Endothelial cell of umbilical vein (primary cell): ENCODE measurements around the gene AQP1. TPM values are rescaled to one million over a fixed set of nuclear protein-coding genes. Genes with fewer than 3 reads are reported as not detected.
A peak's percentile ranks its signal among the peaks of the same experiment; 100 is the strongest.

Experiments used
- BruUV-seq: library from RNA; stranded (reverse); fragments of 400-500 nt; replicated peaks from 2 replicates; lab custom pipeline; 2021; lab: Mats Ljungman, UMichigan
- CTCF ChIA-PET: fragments of 300-600, 350-600 bp; sonication (Branson Sonifier 250); formaldehyde crosslinking; loops from one replicate; lab custom pipeline; 2021; ENCODE audit warnings: antibody characterized with exemption, inconsistent platforms; lab: Charles Lee
- POLR2A ChIA-PET: fragments of 300-600, 350-600 bp; sonication (Branson Sonifier 250); formaldehyde crosslinking; loops from one replicate; lab custom pipeline; 2021; ENCODE audit warnings: antibody characterized with exemption, inconsistent platforms; lab: Charles Lee
- DNase-seq: peaks from one replicate; pipeline ENCODE4 v3.0.0-alpha.2; 2011; ENCODE audit warnings: low read depth, low spot score
- FAIRE-seq: peaks from 2 replicates; lab custom pipeline; 2011; peaks lifted over from hg19 to GRCh38; lab: Jason Lieb, UNC
- H2AFZ ChIP-seq: 2 replicates; pipeline ENCODE4 v1.6.0; 2012; ENCODE audit warnings: low read depth, low read length, control low read depth, inconsistent platforms
- H3K27ac ChIP-seq: 2 replicates; pipeline ENCODE4 v1.5.1; 2011; ENCODE audit warnings: low read depth, mild to moderate bottlenecking, control low read depth, low read length, moderate library complexity; ENCODE audit not compliant: insufficient read depth
- H3K27me3 ChIP-seq, 2 experiments: 2 replicates each; pipeline versions ENCODE4 v1.6.0 to v1.6.1; 2011; ENCODE audit warnings: low read length in 2 of 2, mixed read lengths in 1 of 2; ENCODE audit not compliant: control insufficient read depth in 2 of 2, insufficient read depth in 2 of 2
- H3K36me3 ChIP-seq, 2 experiments: 2 replicates in 1 of 2; 3 replicates in 1 of 2; pipeline ENCODE4 v1.5.1; 2011; ENCODE audit warnings: low read length in 2 of 2, mild to moderate bottlenecking in 1 of 2, moderate library complexity in 1 of 2; ENCODE audit not compliant: control insufficient read depth in 2 of 2, insufficient read depth in 2 of 2; ENCODE audit errors: extremely low read depth in 1 of 2
- H3K4me1 ChIP-seq: 3 replicates; pipeline ENCODE4 v1.5.1; 2011; ENCODE audit warnings: mild to moderate bottlenecking, low read length; ENCODE audit not compliant: control insufficient read depth, insufficient read depth; ENCODE audit errors: extremely low read depth
- H3K4me2 ChIP-seq: 2 replicates; pipeline ENCODE4 v1.6.1; 2011; ENCODE audit warnings: low read length, control low read depth, mixed read lengths; ENCODE audit not compliant: insufficient read depth
- H3K4me3 ChIP-seq, 3 experiments: fragments of 200-600 bp in 1 of 3; sonication (generic), shearing (Covaris generic) in 1 of 3; replicated peaks in 1 of 3; 2 replicates each; pipeline ENCODE4 v1.5.1; 2011 to 2016; ENCODE audit warnings: control low read depth in 3 of 3, low read length in 3 of 3, mild to moderate bottlenecking in 2 of 3, inconsistent platforms in 1 of 3, low read depth in 1 of 3, moderate library complexity in 1 of 3; ENCODE audit not compliant: insufficient read depth in 1 of 3
- H3K79me2 ChIP-seq: 2 replicates; pipeline ENCODE4 v1.6.0; 2012; ENCODE audit warnings: low read length, inconsistent platforms; ENCODE audit not compliant: control insufficient read depth, insufficient read depth
- H3K9ac ChIP-seq: replicated peaks from 2 replicates; pipeline ENCODE3; 2011; ENCODE audit warnings: low read length, control low read depth; ENCODE audit not compliant: insufficient read depth; ENCODE audit errors: extremely low read depth
- H3K9me1 ChIP-seq: replicated peaks from 3 replicates; pipeline ENCODE4 v1.6.0; 2011; ENCODE audit warnings: mild to moderate bottlenecking, low read length; ENCODE audit not compliant: control insufficient read depth, insufficient read depth; ENCODE audit errors: extremely low read depth
- H3K9me3 ChIP-seq: replicated peaks from 2 replicates; pipeline ENCODE4 v1.5.1; 2012; ENCODE audit warnings: low read length, inconsistent platforms; ENCODE audit not compliant: control insufficient read depth, insufficient read depth
- H4K20me1 ChIP-seq: replicated peaks from 2 replicates; pipeline ENCODE3; 2011; ENCODE audit warnings: mild to moderate bottlenecking, low read length; ENCODE audit not compliant: control insufficient read depth, insufficient read depth; ENCODE audit errors: extremely low read depth
- CTCF ChIP-seq, 2 donors: IDR thresholded peaks; 1 replicate in 1 of 2; 2 replicates in 1 of 2; pipeline ENCODE4 v1.5.1; 2011; ENCODE audit warnings: low read length in 2 of 2, mild to moderate bottlenecking in 2 of 2, moderate library complexity in 2 of 2, control low read depth in 1 of 2, inconsistent platforms in 1 of 2, low read depth in 1 of 2; ENCODE audit not compliant: insufficient read depth in 1 of 2; ENCODE audit errors: extremely low read depth in 1 of 2
- EZH2 ChIP-seq: IDR thresholded peaks from 2 replicates; pipeline ENCODE4 v1.6.1; 2012; ENCODE audit warnings: borderline replicate concordance, low read depth, mild to moderate bottlenecking, moderate library complexity, low read length, inconsistent platforms; ENCODE audit not compliant: severe bottlenecking
- FOS ChIP-seq: IDR thresholded peaks from 2 replicates; pipeline ENCODE4 v1.6.1; 2011; ENCODE audit warnings: mild to moderate bottlenecking, low read length, moderate library complexity, borderline replicate concordance; ENCODE audit not compliant: insufficient read depth
- GATA2 ChIP-seq: IDR thresholded peaks from 2 replicates; pipeline ENCODE4 v1.7.0; 2011; ENCODE audit warnings: low read depth, mild to moderate bottlenecking, moderate library complexity, mixed read lengths, low read length; ENCODE audit not compliant: insufficient read length, insufficient read depth
- JUN ChIP-seq: IDR thresholded peaks from 2 replicates; pipeline ENCODE4 v1.6.1; 2011; ENCODE audit warnings: borderline replicate concordance, low read depth; ENCODE audit not compliant: insufficient read length, insufficient read depth
- MAX ChIP-seq: IDR thresholded peaks from 2 replicates; pipeline ENCODE4 v1.6.1; 2011; ENCODE audit not compliant: insufficient read depth, insufficient read length
- MYC ChIP-seq: IDR thresholded peaks from one replicate; pipeline ENCODE4 v1.6.1; 2011; ENCODE audit warnings: mild to moderate bottlenecking, low read depth, low read length
- POLR2A ChIP-seq: IDR thresholded peaks from 2 replicates; pipeline ENCODE4 v1.6.1; 2012; ENCODE audit warnings: low read depth, mild to moderate bottlenecking, control low read depth, low read length
- POLR2AphosphoS5 ChIP-seq: IDR thresholded peaks from 2 replicates; pipeline ENCODE4 v1.6.1; 2012; ENCODE audit warnings: low read depth, mild to moderate bottlenecking, control low read depth, low read length, moderate library complexity; ENCODE audit not compliant: insufficient read depth
- dilution Hi-C: fragments of 300-500 bp; cut with MboI; formaldehyde crosslinking; loops from one replicate; pipeline ENCODE4 v1.15.0; 2019; ENCODE audit warnings: low sequenced_read_pairs; ENCODE audit not compliant: extremely low pct_ligation_motif_present
- intact Hi-C: fragments of 100-400 bp; cut with micrococcal nuclease; formaldehyde crosslinking; loops from one replicate; pipeline ENCODE4 v1.10.0; 2022
- polyA plus RNA-seq, 4 experiments: library from polyadenylated mRNA; depleted of rRNA in 3 of 4; stranded (reverse) in 3 of 4; unstranded in 1 of 4; fragments of >200 nt; gene quantifications; 2 replicates each; pipeline versions ENCODE4 v1.2.1 to v1.2.3, GENCODE V29; 2011 to 2012; ENCODE audit warnings: missing spikeins in 1 of 4
- total RNA-seq: library from RNA; stranded (reverse); gene quantifications from 2 replicates; pipeline ENCODE4 v1.2.3, GENCODE V29; 2021

The AQP1 gene
- total and polyA plus RNA-seq, 2 donors (not counting 3 experiments of a cell fraction or from before 2014, with no cell fraction given): 11.7 to 15.9 TPM

- Histone ChIP-seq H3K27me3 (no peaks in the 10 kb centered on the region), H3K9me3 (no peaks in the 10 kb centered on the region), H3K79me2 (no peaks in the 10 kb centered on the region), H4K20me1 (no peaks in the 10 kb centered on the region), H3K9ac (no peak overlapping the region), H3K4me3 (no peak overlapping the region), H3K36me3 (no peaks in the 10 kb centered on the region), H3K4me2 (no peak overlapping the region), H3K4me1 (peaks cover 9% of the 10 kb centered on the region), H3K9me1 (no peaks in the 10 kb centered on the region), H3K27ac (no peak overlapping the region), H2AFZ (no peak overlapping the region)
- DNase-seq: no peak
- POLR2A ChIA-PET: interaction anchor here (2.0 kb wide), 1 partner anchor 41 kb away, joined by 6 read pairs; no protein-coding TSS in a partner anchor
- dilution Hi-C loops: no loop called here
- CTCF ChIA-PET: interaction anchor here (0.6 to 1.2 kb wide), 4 partner anchors 13 to 73 kb away, joined by 3 to 4 read pairs (median 3); no protein-coding TSS in a partner anchor
- FAIRE-seq: no peak
- TF ChIP-seq POLR2A (no peak), POLR2AphosphoS5 (no peak), CTCF (IDR thresholded peaks at IDR 0.05; ENCODE audit: extremely low read depth in 1 of 2, insufficient read depth in 1 of 2, low read depth in 1 of 2, low read length in 2 of 2) (no peak)
- intact Hi-C loops: no loop called here
- no TSS peak for BruUV-seq
These were observed 520 bp upstream of the AQP1 start for GRCh38 chr7:30911133-30911532.

GRCh38 chr7:30912021-30912730 is 523 bp downstream of the AQP1 start:
- H3K4me3 ChIP-seq: peak overlapping the region in 1 of 3 experiments; percentile 39
- no peaks in the 10 kb centered on the region for H3K9me1 ChIP-seq
- TF ChIP-seq FOS (no peak), POLR2AphosphoS5 (no peak), MYC (no peak), GATA2 (no peak), MAX (no peak), EZH2 (no peak), CTCF (IDR thresholded peaks at IDR 0.05; ENCODE audit: extremely low read depth in 1 of 2, insufficient read depth in 1 of 2, low read depth in 1 of 2, low read length in 2 of 2) (no peak), JUN (no peak), POLR2A (no peak)
- DNase-seq (no peak), FAIRE-seq (no peak)
- ChIA-PET POLR2A (interaction anchor here (2.0 kb wide), 1 partner anchor 42 kb away, joined by 6 read pairs; no protein-coding TSS in a partner anchor), CTCF (interaction anchor here (0.7 to 2.1 kb wide), 6 partner anchors 11 to 71 kb away, joined by 3 to 10 read pairs (median 4); no protein-coding TSS in a partner anchor)
- no peak overlapping the region for H3K4me2 ChIP-seq
- no peaks in the 10 kb centered on the region for H4K20me1 ChIP-seq
- no peak overlapping the region for H2AFZ ChIP-seq
- H3K9ac ChIP-seq: no peak overlapping the region
- dilution Hi-C loops (no loop called here), intact Hi-C loops (no loop called here)
- H3K27ac ChIP-seq: no peak overlapping the region
- H3K36me3 ChIP-seq: no peaks in the 10 kb centered on the region
- BruUV-seq: no TSS peak
- no peaks in the 10 kb centered on the region for H3K9me3 ChIP-seq
- H3K79me2 ChIP-seq: no peaks in the 10 kb centered on the region
- H3K4me1 ChIP-seq: peaks cover 9% of the 10 kb centered on the region
- no peaks in the 10 kb centered on the region for H3K27me3 ChIP-seq
